NCI-H446 (cell line): ENCODE measurements around the gene CTTNBP2NL.
"Not testable (repeated sequence)": the region's sequence is repeated elsewhere in the genome, so short reads cannot be mapped to it uniquely, and the experiment has no call there.

Experiments
- DNase-seq, 2 experiments: peaks; one replicate each; lab custom pipeline; 2025; lab: John Stamatoyannopoulos, UW

Gene CTTNBP2NL

DNA sequence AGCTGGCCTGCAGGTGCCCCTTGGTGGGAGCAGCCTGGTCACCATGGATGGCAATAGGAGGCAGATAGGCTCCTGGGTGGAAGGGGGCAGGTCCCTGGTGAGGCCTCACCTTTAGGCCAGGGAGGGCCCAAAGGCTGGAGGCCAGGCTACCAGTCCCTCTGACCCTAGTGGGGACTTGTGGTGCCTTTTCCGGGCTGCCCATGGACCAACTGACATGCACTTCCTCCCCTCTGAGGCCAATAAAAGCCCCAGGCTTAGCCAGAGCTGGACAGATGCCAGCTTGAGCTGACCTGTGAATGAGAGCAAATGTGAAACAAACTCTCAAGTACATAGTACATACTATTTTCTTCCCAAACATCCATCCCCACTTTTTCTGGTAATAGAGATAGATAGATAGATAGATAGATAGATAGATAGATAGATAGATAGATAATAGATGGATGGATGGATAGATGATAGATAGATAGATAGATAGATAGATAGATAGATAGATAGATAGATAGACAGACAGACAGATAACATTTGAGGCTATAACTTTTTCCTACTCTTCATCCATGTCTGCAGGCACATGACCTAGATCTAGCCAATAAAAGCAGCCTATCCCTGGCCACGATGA lies 9.2 kb upstream of the CTTNBP2NL start:
- no peak for DNase-seq

DNA sequence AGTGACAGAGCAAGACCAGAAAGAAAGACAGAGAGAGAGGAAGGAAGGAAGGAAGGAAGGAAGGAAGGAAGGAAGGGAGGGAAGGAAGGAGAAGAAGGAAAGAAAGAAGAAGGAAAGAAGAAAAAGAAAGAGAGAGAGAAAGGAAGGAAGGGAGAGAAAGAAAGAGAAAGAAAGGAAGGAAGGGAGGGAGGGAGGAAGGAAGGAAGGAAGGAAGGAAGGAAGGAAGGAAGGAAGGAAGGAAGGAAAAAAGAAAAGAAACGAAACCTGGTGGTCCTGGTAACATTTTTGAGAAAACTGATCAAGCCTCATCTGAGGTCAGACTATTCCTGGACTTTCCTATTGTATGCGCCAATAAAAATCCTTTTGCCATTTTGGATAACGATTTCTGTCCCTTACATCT lies 8.2 kb upstream of the CTTNBP2NL start:
- DNase-seq = no peak

DNA sequence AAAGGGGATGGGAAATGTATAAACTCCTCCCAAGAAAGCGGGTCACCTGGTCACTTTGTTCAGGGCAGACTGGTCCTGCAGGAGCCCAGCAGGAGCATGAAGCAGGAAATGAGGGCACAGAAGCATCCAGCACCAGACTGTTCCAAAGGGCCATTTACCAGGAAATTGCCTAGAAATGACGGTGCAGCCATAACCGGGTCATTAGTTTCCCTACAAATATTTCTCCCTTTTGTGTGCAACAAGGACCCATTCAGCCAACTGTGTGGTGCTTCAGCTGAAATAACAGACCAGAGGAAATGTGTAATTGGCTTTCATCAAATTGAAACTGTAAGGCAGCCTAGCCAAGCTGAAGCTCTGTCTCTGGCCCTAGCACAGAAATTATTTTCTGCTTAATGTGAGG lies 7.6 kb upstream of the CTTNBP2NL start:
- no peak for DNase-seq

DNA sequence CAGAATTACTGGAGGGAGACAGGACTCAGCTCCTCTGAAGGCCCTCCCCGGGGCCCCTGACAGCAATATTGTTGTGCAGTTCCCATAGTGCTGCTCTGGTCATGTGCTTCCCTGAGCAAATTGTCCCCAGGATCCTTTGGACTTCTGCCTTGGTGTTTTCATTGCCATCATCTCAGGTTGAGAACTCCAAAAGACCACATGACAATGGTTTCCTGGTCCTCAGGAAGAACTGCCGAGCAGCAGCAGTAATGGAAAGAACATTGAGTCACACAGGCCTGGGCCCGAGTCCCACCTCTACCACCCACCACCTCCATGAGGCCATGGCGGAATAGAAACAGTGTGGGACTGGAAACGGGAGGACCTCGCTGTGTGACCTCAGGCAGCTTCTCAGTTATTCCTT lies 6.3 kb upstream of the CTTNBP2NL start:
- DNase-seq = no peak

GRCh38 chr1:112390335-112390734 lies 5.7 kb upstream of the CTTNBP2NL start:
- not testable (repeated sequence) for DNase-seq

GRCh38 chr1:112390775-112391602 lies 5.0 kb upstream of the CTTNBP2NL start:
- DNase-seq = peak; percentile 94 to 96

GRCh38 chr1:112391603-112391940 lies 4.4 kb upstream of the CTTNBP2NL start:
- no peak for DNase-seq

- DNase-seq = no peak
These were observed 2.4 kb upstream of the CTTNBP2NL start for GRCh38 chr1:112393631-112393974.

GRCh38 chr1:112394743-112395062 lies 1.3 kb upstream of the CTTNBP2NL start:
- no peak for DNase-seq

DNA sequence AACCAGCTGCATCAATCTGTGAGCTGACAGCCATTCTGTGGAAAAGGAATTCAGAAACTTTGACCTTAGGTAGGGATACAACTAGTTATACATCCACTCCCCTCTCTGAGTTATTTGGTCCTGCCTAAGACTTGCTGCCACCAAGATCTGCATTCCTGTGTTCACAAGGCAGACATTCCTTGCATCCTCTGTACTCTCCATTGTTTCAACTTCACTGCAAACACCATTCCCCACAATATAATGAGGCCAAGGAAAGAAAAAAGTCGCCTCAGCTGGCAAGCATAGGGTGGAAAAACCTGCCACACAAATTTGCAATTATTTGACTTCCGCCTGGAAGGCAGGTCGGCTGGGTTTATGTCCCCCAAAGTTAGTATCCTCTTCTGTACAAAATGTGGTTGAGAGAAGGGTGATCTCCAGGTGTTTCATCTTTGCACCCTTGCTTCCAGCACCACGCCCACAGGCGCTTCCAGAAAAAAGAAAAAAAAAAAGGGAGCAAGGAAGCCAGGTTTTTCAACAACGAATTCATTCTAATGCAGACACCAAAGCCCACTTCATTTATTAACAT lies 676 bp upstream of the CTTNBP2NL start:
- no peak for DNase-seq

DNA sequence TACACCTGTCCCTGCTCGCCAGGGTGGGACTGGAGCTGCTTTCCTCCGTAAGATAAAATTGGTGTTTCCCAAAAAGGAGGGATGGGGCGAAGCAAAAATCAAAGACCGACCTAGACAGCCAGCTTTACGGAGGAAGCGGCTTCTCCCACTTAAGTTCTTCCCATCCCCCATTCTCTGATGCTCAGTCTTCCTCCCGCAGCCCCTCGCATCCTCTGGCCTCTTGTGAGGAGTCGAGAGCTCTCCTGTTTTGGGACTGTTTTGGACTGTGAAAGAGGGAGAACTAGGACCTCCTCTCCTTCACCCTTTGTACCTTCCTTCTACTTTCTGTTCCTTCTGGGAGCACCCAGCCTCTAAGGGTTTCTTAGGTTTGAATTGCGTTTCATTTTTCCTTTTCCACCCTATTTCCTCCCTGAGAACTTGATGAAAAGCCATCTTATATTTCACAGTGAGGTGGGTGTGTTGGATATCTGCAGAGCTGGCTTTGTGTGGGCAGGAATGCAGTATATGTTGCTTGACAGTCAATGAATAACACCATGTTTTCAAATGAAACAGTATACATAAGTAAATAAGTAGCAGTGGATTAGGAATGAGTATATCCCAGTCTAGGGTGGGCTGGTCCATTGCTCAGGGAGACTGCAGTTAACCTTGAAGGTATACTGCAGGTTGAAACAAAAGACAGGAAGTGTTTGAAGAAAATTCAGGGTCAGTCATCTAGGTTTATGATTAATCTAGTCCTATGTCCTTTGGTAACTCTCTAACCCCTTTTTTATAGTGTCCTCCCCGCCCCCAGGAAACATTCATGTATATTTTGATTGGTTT lies 848 bp downstream of the CTTNBP2NL start:
- peak in 1 of 2 experiments; percentile 58 for DNase-seq

- no peak for DNase-seq
These were observed 1.8 kb downstream of the CTTNBP2NL start for GRCh38 chr1:112397841-112398240.

GRCh38 chr1:112399456-112399855 lies 3.4 kb downstream of the CTTNBP2NL start:
- DNase-seq = no peak

DNA sequence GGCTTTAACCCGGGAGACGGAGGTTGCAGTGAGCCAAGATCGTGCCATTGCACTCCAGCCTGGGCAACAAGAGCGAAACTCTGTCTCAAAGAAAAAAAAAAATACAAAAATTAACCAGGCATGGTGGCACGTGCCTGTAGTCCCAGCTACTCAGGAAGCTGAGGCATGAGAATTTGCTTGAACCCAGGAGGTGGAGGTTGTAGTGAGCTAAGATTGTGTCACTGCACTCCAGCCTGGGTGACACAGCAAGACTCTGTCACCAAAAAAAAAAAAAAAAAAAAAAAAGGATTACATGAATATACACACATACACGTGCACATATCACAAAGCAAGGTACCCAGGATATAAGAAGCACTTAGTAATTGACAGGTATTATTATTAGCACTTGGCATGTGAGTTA lies 4.7 kb downstream of the CTTNBP2NL start:
- DNase-seq = not testable (repeated sequence)

DNA sequence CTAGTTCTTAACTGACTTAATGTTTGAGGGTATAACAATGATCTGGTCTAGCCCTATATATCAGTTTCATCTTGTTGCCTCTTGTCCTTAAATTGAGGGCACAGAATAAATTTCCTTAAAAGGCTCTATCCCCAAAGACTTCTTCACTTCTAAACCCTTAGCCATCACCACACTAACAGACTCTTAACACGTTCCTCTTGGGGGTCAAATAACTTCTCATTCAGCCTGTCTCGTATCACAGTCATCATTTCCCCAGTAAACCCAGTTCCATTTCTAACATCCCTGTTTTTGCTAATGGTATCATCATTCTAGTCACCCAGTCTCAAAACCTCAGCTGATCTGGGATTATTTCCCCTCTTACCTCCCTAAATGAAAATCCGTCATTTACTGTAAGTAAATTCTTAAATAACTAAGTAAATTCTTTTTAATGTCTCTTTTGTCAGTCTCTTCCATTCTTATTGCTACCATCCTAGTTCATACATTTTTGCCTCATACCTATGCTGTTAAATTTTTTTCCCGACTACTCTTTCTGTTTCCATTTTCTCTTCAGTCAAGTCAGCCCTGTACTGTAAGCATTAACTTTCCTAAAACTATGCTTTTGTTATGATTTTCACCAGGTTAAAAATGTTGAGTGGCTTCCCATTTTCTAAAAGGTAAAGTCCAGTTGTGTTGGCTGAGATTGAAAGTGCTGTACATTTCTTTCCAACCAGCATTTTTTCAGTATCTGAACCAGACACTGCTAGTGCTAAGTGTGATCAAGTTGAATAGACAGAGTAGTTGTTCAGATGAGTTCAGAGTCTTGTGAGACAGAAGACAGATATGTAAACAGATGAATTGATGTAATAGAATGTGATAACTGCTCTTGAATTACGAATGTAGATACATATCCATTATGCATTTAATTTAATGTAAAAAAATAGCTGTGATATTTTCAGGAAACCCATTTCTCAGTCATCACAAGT lies 6.9 kb downstream of the CTTNBP2NL start:
- DNase-seq = no peak

GRCh38 chr1:112406771-112407170 lies 10.8 kb downstream of the CTTNBP2NL start:
- no peak for DNase-seq

- DNase-seq = no peak
These were observed 13.4 kb downstream of the CTTNBP2NL start for GRCh38 chr1:112409414-112409813.

GRCh38 chr1:112410673-112411072 lies 14.7 kb downstream of the CTTNBP2NL start:
- no peak for DNase-seq

GRCh38 chr1:112417271-112417670 lies 21.3 kb downstream of the CTTNBP2NL start:
- DNase-seq = no peak

DNA sequence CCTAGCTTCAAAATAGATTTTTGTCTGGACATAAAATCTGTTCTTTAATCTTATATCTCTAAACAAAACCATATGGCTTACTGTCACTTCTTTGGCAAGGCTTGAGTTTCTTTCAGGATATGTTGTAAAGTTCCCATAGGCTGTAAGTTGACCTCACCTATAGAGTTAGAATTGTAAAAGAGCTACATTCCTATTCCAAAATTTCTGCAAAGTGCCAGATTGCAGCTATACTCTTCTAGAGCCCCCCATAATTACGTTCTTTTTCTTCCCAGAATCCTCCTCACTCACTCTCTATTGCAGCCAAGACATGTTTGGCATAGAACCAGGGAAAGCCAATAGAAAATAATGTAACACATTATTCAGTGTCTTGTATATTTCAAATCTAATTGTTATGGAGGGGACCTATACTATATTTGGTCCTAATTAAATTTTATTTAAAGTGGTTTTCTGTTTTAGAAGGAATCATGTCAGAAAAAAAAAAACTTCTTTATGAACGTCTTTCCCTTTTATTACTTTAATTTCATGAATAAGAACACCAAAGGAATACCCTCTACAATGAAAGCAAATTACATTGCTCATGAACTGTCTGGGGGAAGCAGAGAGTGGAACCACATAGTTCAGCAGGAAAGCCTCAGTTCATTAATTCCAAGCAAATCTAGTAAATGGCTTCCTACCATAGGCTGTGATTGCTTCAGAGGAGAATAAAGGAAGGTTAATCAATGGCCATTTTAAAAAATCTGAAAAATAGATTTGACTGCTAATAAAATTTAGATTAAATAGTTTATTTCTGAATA lies 22.3 kb downstream of the CTTNBP2NL start:
- peak in 1 of 2 experiments; percentile 20 for DNase-seq

DNA sequence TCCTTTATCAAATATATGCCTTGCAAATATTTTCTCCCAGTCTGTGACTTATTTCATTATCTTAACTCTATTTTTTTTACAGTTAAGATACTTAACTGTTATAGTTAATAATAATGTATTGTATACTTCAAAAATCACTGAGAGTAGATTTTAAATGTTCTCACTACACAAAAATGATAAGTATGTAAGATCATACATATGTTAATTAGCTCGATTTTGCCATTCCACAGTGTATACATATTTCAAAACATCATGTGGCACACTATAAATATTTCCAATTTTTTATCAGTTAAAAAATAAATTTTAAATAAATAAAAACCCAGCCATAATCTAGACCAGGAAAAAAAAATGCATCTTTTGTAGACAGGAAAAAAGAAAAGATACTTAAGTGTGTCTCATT lies 27.2 kb downstream of the CTTNBP2NL start:
- no peak for DNase-seq
